H1 (cell line): ENCODE measurements around the gene RSU1. TPM values are rescaled to one million over a fixed set of nuclear protein-coding genes. Genes with fewer than 3 reads are reported as not detected.

Experiments
- MAFK ChIP-seq: IDR thresholded peaks from 2 replicates; pipeline ENCODE4 v1.6.1; 2012; ENCODE audit warnings: low read depth, mild to moderate bottlenecking, improper control_type of control experiment, low read length
- RFX5 ChIP-seq: IDR thresholded peaks from 2 replicates; pipeline ENCODE4 v1.6.1; 2011; ENCODE audit warnings: low read depth, low read length, improper control_type of control experiment, borderline replicate concordance
- polyA plus RNA-seq, 7 experiments: library from polyadenylated mRNA; depleted of rRNA in 3 of 7; stranded (reverse) in 5 of 7; unstranded in 2 of 7; fragments of >200 nt in 5 of 7; fragments of 200-250 nt in 2 of 7; gene quantifications; 1 replicate in 5 of 7; 2 replicates in 1 of 7; 4 replicates in 1 of 7; pipeline versions ENCODE4 v1.2.1 to v1.2.3, GENCODE V29; 2011 to 2013; ENCODE audit warnings: missing spikeins in 2 of 7, mixed read lengths in 2 of 7
- total RNA-seq: library from RNA; stranded (reverse); fragmentation: NEBNext Ultra II Directional; extraction: Animal tissue kit (Norgen Biotek cat#: 25700); gene quantifications from 2 replicates; pipeline ENCODE4 v1.2.1, GENCODE V29; 2021

Gene RSU1
- total and polyA plus RNA-seq, 2 of the 8 experiments (the other 6 are each of a cell fraction or from before 2014, with no cell fraction given) = 50.0 to 68.2 TPM

DNA sequence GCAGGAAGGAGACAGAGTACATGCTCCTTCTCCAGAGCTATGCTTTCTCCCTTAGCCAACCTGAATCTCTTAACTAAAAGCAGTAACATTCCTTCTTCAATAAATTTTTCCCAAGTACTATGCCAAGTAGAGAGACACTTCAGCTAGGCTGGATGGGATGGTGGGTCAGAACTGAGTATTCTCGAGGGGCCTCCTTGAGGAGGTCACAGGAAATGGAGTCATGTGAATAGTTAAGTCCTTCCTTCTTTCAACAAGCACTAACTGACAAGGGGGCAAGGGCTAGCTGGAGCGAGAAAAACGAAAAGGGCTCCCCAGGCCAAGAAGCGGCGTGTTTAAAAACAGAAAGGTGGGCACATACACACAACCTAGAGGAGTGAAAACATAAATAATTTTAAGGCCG lies 5.5 kb downstream of the RSU1 start (continued):
- TF ChIP-seq MAFK = no peak
- TF ChIP-seq RFX5 = no peak
